Tibial nerve (tissue), 4 donors: Measurements from ENCODE around the gene SLF2. TPM values are rescaled to one million over a fixed set of nuclear protein-coding genes. Genes with fewer than 3 reads are reported as not detected.

Source experiments
- DNase-seq, 2 donors: peaks; one replicate each; pipeline ENCODE4 v3.0.0-alpha.2; 2019; ENCODE audit warnings: low spot score in 2 of 2
- H3K27ac ChIP-seq, 4 donors: fragments of 200-600 bp; sonication (generic) in 3 of 4; one replicate each; pipeline ENCODE4 v1.5.1; 2017 to 2019; ENCODE audit warnings: mild to moderate bottlenecking in 1 of 4
- H3K27me3 ChIP-seq, 2 donors: fragments of 200-600 bp; sonication (generic) in 1 of 2; one replicate each; pipeline versions ENCODE4 v1.5.1 to v1.6.0; 2017 to 2019
- H3K36me3 ChIP-seq, 3 donors: fragments of 200-600 bp; sonication (generic); one replicate each; pipeline ENCODE4 v1.5.1; 2018 to 2019
- H3K4me1 ChIP-seq, 4 donors: fragments of 200-600 bp; sonication (generic) in 3 of 4; one replicate each; pipeline ENCODE4 v1.5.1; 2017 to 2019
- H3K4me3 ChIP-seq, 4 donors: fragments of 200-600 bp; sonication (generic) in 3 of 4; one replicate each; pipeline ENCODE4 v1.5.1; 2017 to 2019; ENCODE audit warnings: mild to moderate bottlenecking in 1 of 4, moderate library complexity in 1 of 4
- H3K9me3 ChIP-seq, 4 donors: fragments of 200-600 bp; sonication (generic) in 3 of 4; one replicate each; pipeline ENCODE4 v1.5.1; 2017 to 2019
- EP300 ChIP-seq, 2 donors: sonication (generic); formaldehyde crosslinking; IDR thresholded peaks; one replicate each; pipeline ENCODE4 v1.6.1; 2017; ENCODE audit warnings: antibody characterized with exemption in 2 of 2, mild to moderate bottlenecking in 1 of 2
- POLR2A ChIP-seq, 2 donors: fragments of 450-650 bp; IDR thresholded peaks; one replicate each; pipeline ENCODE4 v1.6.1; 2017; ENCODE audit warnings: antibody characterized with exemption in 2 of 2, mild to moderate bottlenecking in 2 of 2, moderate library complexity in 2 of 2
- WGBS, 2 donors: methylation state at CpG; one replicate each; pipeline ENCODE4 v1.1.5; 2018; 5-methylcytosine and 5-hydroxymethylcytosine counted together
- total RNA-seq, 4 donors: library from RNA; depleted of rRNA; stranded (reverse); fragments of >200 nt; gene quantifications; one replicate each; pipeline ENCODE4 v1.1.0, GENCODE V29; 2016
- TF ChIP-seq, protein P1 (sequence below), 5 experiments: fragments of 200-600 bp in 3 of 5; fragments of 450-650 bp in 2 of 5; sonication (generic) in 3 of 5; IDR thresholded peaks; one replicate each; pipeline ENCODE4 v1.5.1; 2016 to 2019; ENCODE audit warnings: antibody characterized with exemption in 5 of 5, mild to moderate bottlenecking in 3 of 5, moderate library complexity in 2 of 5

Gene SLF2
- total RNA-seq, 4 donors from 2014 or later = 25.7 to 37.7 (median 29.7) TPM

DNA sequence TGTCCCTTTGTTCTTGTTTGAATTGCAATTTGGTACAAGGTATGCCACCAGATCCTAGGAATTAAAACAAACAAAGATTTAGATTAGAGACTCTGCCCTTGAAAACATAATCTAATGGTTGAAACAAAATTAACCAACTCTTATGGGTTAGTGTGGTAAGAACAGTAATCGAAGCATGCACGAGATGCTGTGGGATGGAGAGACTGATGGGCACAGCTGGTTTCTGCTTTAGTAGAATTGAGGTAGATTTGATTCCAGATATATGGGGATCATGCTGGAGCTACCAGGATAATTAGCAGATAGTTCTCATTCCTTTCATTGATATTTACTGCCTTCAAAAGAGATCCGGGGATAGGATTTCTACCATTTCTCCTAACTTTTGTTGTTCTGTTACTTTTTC, 36.2 kb downstream of the SLF2 start:
- H3K4me1 ChIP-seq = no peaks in the 10 kb centered on the region
- WGBS, 2 donors = 87 to 93% methylated on average over 3 of the region's 3 CpGs
- no peak overlapping the region for H3K27ac ChIP-seq
- no peaks in the 10 kb centered on the region for H3K9me3 ChIP-seq
- peaks cover 0 to 99% (median 22%) of the 10 kb centered on the region in 3 donors for H3K36me3 ChIP-seq
- no peak for DNase-seq
- no peak overlapping the region for H3K4me3 ChIP-seq
- no peaks in the 10 kb centered on the region for H3K27me3 ChIP-seq
- TF ChIP-seq EP300 (IDR thresholded peaks at IDR 0.05) (no peak), POLR2A (IDR thresholded peaks at IDR 0.05) (no peak)
- TF ChIP-seq, protein P1, sequence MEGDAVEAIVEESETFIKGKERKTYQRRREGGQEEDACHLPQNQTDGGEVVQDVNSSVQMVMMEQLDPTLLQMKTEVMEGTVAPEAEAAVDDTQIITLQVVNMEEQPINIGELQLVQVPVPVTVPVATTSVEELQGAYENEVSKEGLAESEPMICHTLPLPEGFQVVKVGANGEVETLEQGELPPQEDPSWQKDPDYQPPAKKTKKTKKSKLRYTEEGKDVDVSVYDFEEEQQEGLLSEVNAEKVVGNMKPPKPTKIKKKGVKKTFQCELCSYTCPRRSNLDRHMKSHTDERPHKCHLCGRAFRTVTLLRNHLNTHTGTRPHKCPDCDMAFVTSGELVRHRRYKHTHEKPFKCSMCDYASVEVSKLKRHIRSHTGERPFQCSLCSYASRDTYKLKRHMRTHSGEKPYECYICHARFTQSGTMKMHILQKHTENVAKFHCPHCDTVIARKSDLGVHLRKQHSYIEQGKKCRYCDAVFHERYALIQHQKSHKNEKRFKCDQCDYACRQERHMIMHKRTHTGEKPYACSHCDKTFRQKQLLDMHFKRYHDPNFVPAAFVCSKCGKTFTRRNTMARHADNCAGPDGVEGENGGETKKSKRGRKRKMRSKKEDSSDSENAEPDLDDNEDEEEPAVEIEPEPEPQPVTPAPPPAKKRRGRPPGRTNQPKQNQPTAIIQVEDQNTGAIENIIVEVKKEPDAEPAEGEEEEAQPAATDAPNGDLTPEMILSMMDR (IDR thresholded peaks at IDR 0.05) = no peak

DNA sequence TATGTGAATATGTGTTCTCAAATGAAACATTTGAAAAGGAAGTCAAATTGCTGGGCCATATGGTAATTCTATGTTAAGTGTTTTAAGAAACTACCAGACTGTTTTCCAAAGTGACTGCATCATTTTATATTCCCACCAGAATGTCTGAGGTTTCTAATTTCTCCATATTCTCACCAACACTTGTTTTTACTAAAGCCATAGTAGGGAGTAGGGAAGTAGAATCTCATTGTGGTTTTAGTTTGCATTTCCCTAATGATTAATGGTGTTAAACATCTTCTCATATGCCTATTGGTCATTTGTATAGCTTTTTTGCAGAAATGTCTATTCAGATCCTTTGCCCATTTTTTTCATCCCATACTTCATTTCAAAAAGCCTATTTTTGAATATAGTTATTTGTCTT, 47.5 kb downstream of the SLF2 start:
- TF ChIP-seq EP300 (IDR thresholded peaks at IDR 0.05) (no peak), POLR2A (IDR thresholded peaks at IDR 0.05) (no peak)
- TF ChIP-seq, protein P1 (IDR thresholded peaks at IDR 0.05) = no peak

DNA sequence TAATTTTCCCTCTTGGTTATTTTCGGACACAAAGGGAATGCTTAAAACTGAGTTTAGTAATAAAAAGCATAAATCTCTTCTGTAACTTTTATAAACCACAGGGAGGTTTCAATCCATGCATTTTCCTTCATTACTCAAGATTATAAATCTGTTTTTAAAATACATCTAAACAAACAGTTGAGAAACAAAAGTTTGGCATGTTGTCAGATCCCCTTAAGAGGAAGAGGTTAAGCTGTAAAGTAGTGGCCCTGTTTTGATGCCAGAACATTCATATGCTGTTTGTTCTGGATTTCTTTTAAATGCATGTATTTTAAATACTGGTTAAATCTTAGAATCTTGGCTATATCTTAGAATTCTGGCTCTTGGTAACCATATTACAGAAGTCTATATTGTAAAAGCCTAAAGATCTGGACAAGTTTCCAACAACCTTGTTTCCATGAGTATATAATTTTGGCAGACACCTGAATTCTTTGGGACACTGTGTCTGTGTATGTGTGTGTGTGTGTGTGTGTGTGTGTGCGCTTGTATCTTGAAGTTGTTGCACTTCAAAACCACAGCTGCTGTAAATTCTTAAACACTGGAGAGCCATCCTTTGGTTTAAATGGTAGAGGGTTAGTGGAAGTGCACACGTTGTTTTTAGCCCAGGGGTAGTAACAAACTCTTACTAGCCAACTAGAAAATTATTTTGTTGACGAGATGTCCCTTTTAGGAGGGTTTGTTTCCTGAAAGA, 49.8 kb downstream of the SLF2 start:
- Histone ChIP-seq H3K27ac (no peak overlapping the region), H3K27me3 (no peaks in the 10 kb centered on the region), H3K4me1 (no peaks in the 10 kb centered on the region), H3K4me3 (no peak overlapping the region), H3K36me3 (peaks cover 4 to 87% (median 21%) of the 10 kb centered on the region in 3 donors), H3K9me3 (no peaks in the 10 kb centered on the region)
- TF ChIP-seq EP300 (IDR thresholded peaks at IDR 0.05) = no peak
- TF ChIP-seq, protein P1 (IDR thresholded peaks at IDR 0.05) = no peak
- TF ChIP-seq POLR2A (IDR thresholded peaks at IDR 0.05) = no peak
- 72 to 76% methylated on average over 4 of the region's 4 CpGs for WGBS, 2 donors
- DNase-seq = no peak

More for the DNA sequence above, 47.5 kb downstream of the SLF2 start:
- DNase-seq = no peak
- Histone ChIP-seq H3K4me1 (no peaks in the 10 kb centered on the region), H3K9me3 (no peaks in the 10 kb centered on the region), H3K36me3 (peaks cover 4 to 93% (median 24%) of the 10 kb centered on the region in 3 donors), H3K27ac (no peak overlapping the region), H3K4me3 (no peak overlapping the region), H3K27me3 (no peaks in the 10 kb centered on the region)

DNA sequence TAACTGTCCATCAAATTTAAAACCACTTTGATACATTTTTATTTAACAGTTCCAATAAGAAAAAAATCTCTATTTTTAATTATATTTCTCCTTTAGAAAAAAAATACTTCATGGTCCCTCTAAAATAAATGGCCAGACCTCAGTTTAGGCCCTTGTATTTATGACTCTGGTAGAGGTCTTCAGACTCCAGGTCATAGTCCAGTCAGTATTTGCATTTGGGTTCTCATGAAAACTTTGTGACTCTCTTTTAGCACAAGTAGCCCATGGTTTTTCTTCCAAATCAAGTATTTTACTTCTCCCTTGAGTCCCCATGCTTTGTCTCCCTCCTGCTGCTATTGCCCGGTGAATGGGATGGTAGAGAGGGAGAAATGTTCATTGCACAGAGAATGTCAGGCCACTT, 51.1 kb downstream of the SLF2 start:
- no peak for DNase-seq
- H3K36me3 ChIP-seq = peaks cover 4 to 74% (median 15%) of the 10 kb centered on the region in 3 donors
- no peak overlapping the region for H3K4me3 ChIP-seq
- WGBS, 2 donors = 75 to 95% methylated on average over 1 of the region's 1 CpG
- H3K4me1 ChIP-seq = peaks cover 0 to 4% (median 3%) of the 10 kb centered on the region in 4 donors
- H3K27me3 ChIP-seq = no peaks in the 10 kb centered on the region
- H3K27ac ChIP-seq = no peak overlapping the region
- no peak for TF ChIP-seq EP300 (IDR thresholded peaks at IDR 0.05)
- TF ChIP-seq, protein P1 (IDR thresholded peaks at IDR 0.05) = no peak
- no peak for TF ChIP-seq POLR2A (IDR thresholded peaks at IDR 0.05)
- no peaks in the 10 kb centered on the region for H3K9me3 ChIP-seq

DNA sequence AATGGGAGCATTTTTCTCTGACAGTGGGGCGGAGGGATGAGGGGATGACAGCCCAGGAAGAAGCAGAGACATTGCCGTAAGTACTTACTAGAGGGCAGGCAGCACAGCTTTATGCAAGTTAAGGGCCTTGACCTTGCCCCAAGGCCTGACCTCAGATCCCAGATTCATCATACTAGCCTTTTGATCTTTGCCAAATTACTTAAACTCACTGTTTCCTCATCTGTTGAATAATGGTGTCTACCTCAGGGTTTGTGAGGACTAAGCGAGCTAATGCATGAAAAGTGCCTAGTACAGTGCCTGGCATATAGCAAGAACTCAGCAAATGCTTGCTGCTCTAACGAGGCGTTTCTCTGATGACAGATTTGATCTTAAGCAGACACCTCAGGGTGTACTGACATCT, 53.1 kb downstream of the SLF2 start:
- TF ChIP-seq POLR2A (IDR thresholded peaks at IDR 0.05) = no peak
- no peak for TF ChIP-seq EP300 (IDR thresholded peaks at IDR 0.05)
- TF ChIP-seq, protein P1 (IDR thresholded peaks at IDR 0.05) = no peak
- no peak for DNase-seq
- WGBS, 2 donors = 67 to 86% methylated on average over 5 of the region's 5 CpGs

More for the DNA sequence above, 53.1 kb downstream of the SLF2 start:
- H3K9me3 ChIP-seq = no peaks in the 10 kb centered on the region
- H3K27ac ChIP-seq = no peak overlapping the region
- peaks cover 0 to 19% (median 14%) of the 10 kb centered on the region in 4 donors for H3K4me1 ChIP-seq
- peaks cover 0 to 55% (median 4%) of the 10 kb centered on the region in 3 donors for H3K36me3 ChIP-seq
- H3K4me3 ChIP-seq = no peak overlapping the region
- no peaks in the 10 kb centered on the region for H3K27me3 ChIP-seq
